Liver (tissue), 9 donors: ENCODE data around the gene MEF2A. TPM values are rescaled to one million over a fixed set of nuclear protein-coding genes. Genes with fewer than 3 reads are reported as not detected.
"Not testable (repeated sequence)": the region's sequence is repeated elsewhere in the genome, so short reads cannot be mapped to it uniquely, and the experiment has no call there.

Experiments
- DNase-seq: peaks from one replicate; pipeline ENCODE4 v3.0.0-alpha.2; 2017; ENCODE audit warnings: low spot score
- H3K27ac ChIP-seq, 2 donors: one replicate each; pipeline ENCODE4 v1.7.0; 2013; ENCODE audit warnings: inconsistent platforms in 2 of 2, low read length in 2 of 2, control low read depth in 1 of 2, low read depth in 1 of 2, mild to moderate bottlenecking in 1 of 2
- H3K27me3 ChIP-seq, 4 donors: one replicate each; pipeline versions ENCODE4 v1.6.1 to v1.7.0; 2013; ENCODE audit warnings: low read length in 3 of 4, inconsistent platforms in 1 of 4, mild to moderate bottlenecking in 1 of 4, moderate library complexity in 1 of 4; ENCODE audit not compliant: control insufficient read depth in 4 of 4, insufficient read depth in 4 of 4
- H3K36me3 ChIP-seq, 4 donors: one replicate each; pipeline versions ENCODE4 v1.6.1 to v1.7.0; 2013; ENCODE audit warnings: low read length in 3 of 4, mild to moderate bottlenecking in 3 of 4, low read depth in 1 of 4, moderate library complexity in 1 of 4; ENCODE audit not compliant: control insufficient read depth in 4 of 4, insufficient read depth in 3 of 4
- H3K4me1 ChIP-seq, 4 donors: one replicate each; pipeline versions ENCODE4 v1.6.1 to v1.7.0; 2013; ENCODE audit warnings: low read length in 3 of 4, mild to moderate bottlenecking in 3 of 4, moderate library complexity in 1 of 4; ENCODE audit not compliant: control insufficient read depth in 4 of 4, insufficient read depth in 4 of 4
- H3K4me3 ChIP-seq, 3 donors: one replicate each; pipeline versions ENCODE4 v1.6.1 to v1.7.0; 2013; ENCODE audit warnings: low read length in 3 of 3, control low read depth in 1 of 3, low read depth in 1 of 3, mild to moderate bottlenecking in 1 of 3
- H3K9ac ChIP-seq, 2 donors: one replicate each; pipeline ENCODE4 v1.7.0; 2013; ENCODE audit warnings: low read length in 2 of 2, mild to moderate bottlenecking in 2 of 2, moderate library complexity in 2 of 2, control low read depth in 1 of 2, low read depth in 1 of 2
- H3K9me3 ChIP-seq, 4 donors: one replicate each; pipeline versions ENCODE4 v1.6.1 to v1.7.0; 2013; ENCODE audit warnings: low read length in 3 of 4; ENCODE audit not compliant: control insufficient read depth in 4 of 4
- EGR1 ChIP-seq, 2 donors: IDR thresholded peaks; 2 replicates each; pipeline ENCODE4 v1.6.1; 2016 to 2018; ENCODE audit warnings: antibody characterized with exemption in 2 of 2, low read depth in 2 of 2
- FOXA1 ChIP-seq: IDR thresholded peaks from 2 replicates; pipeline ENCODE4 v1.6.1; 2016; ENCODE audit warnings: antibody characterized with exemption
- FOXA2 ChIP-seq: IDR thresholded peaks from 2 replicates; pipeline ENCODE4 v1.6.1; 2016; ENCODE audit warnings: antibody characterized with exemption
- GABPA ChIP-seq, 2 donors: IDR thresholded peaks in 1 of 2; conservative IDR thresholded peaks in 1 of 2; 2 replicates each; pipeline ENCODE4 v1.6.1; 2016; ENCODE audit warnings: antibody characterized with exemption in 2 of 2, mild to moderate bottlenecking in 1 of 2, moderate library complexity in 1 of 2
- HNF4A ChIP-seq, 2 donors: conservative IDR thresholded peaks; 2 replicates each; pipeline ENCODE4 v1.6.1; 2016; ENCODE audit warnings: antibody characterized with exemption in 2 of 2, mild to moderate bottlenecking in 2 of 2
- HNF4G ChIP-seq: IDR thresholded peaks from 2 replicates; pipeline ENCODE4 v1.6.1; 2016; ENCODE audit warnings: antibody characterized with exemption
- JUND ChIP-seq, 2 donors: IDR thresholded peaks; 2 replicates each; pipeline ENCODE4 v1.6.1; 2016; ENCODE audit warnings: antibody characterized with exemption in 2 of 2
- NR2F2 ChIP-seq: IDR thresholded peaks from 2 replicates; pipeline ENCODE4 v1.6.1; 2016; ENCODE audit warnings: antibody characterized with exemption
- RXRA ChIP-seq, 2 donors: IDR thresholded peaks; 2 replicates each; pipeline ENCODE4 v1.6.1; 2017 to 2018; ENCODE audit warnings: antibody characterized with exemption in 2 of 2, mild to moderate bottlenecking in 1 of 2
- SP1 ChIP-seq: IDR thresholded peaks from 2 replicates; pipeline ENCODE4 v1.6.1; 2018; ENCODE audit warnings: antibody characterized with exemption, mild to moderate bottlenecking
- TAF1 ChIP-seq: conservative IDR thresholded peaks from 2 replicates; pipeline ENCODE4 v1.6.1; 2016; ENCODE audit warnings: antibody characterized with exemption, mild to moderate bottlenecking
- YY1 ChIP-seq: IDR thresholded peaks from 2 replicates; pipeline ENCODE4 v1.6.1; 2016; ENCODE audit warnings: antibody characterized with exemption, mild to moderate bottlenecking
- ZBTB33 ChIP-seq: IDR thresholded peaks from 2 replicates; pipeline ENCODE4 v1.6.1; 2016; ENCODE audit warnings: antibody characterized with exemption
- WGBS: extraction: QIAGEN DNeasy Blood & Tissue Kit; methylation state at CpG from one replicate; pipeline ENCODE4 v1.1.7; 2013; 5-methylcytosine and 5-hydroxymethylcytosine counted together
- polyA plus RNA-seq, 2 donors: library from polyadenylated mRNA; stranded (reverse) in 1 of 2; unstranded in 1 of 2; fragments of 200-250 nt in 1 of 2; fragments of >200 nt in 1 of 2; fragmentation: Nextera tagmentation in 1 of 2; extraction: Ambion mirVana in 1 of 2; gene quantifications; one replicate each; pipeline versions ENCODE4 v1.2.1 to v1.2.3, GENCODE V29; 2013 to 2015
- total RNA-seq, 2 donors: library from RNA; depleted of rRNA; stranded (reverse); fragments of >200 nt; gene quantifications; one replicate each; pipeline ENCODE4 v1.2.3, GENCODE V29; 2014
- TF ChIP-seq, protein P1 (sequence below): IDR thresholded peaks from 2 replicates; pipeline ENCODE4 v1.6.1; 2016; ENCODE audit warnings: antibody characterized with exemption
- TF ChIP-seq, protein P2 (sequence below): IDR thresholded peaks from 2 replicates; pipeline ENCODE4 v1.6.1; 2016; ENCODE audit warnings: antibody characterized with exemption
- TF ChIP-seq, protein P3 (sequence below): IDR thresholded peaks from 2 replicates; pipeline ENCODE4 v1.6.1; 2016; ENCODE audit warnings: antibody characterized with exemption, mild to moderate bottlenecking
- donor health status: healthy.
- donor health status: healthy.
- donor health status: healthy.
- donor health status: healthy.
- donor health status: healthy.

MEF2A gene
- total and polyA plus RNA-seq, 4 donors, result 8.5 to 45.9 (median 18.2) TPM

- TF ChIP-seq HNF4G (no peak), FOXA2 (no peak)
Measured at GRCh38 chr15:99745370-99746086, 179.7 kb downstream of the MEF2A start (continued).

- H3K27me3 ChIP-seq, result no peaks in the 10 kb centered on the region
- H3K27ac ChIP-seq, result peak overlapping the region; percentile 14 to 51
- peaks cover 0 to 9% (median 4%) of the 10 kb centered on the region in 4 donors for H3K4me1 ChIP-seq
- 29% methylated on average over 6 of the region's 6 CpGs for WGBS
- H3K9ac ChIP-seq, result no peak overlapping the region
- H3K9me3 ChIP-seq, result no peaks in the 10 kb centered on the region
- H3K36me3 ChIP-seq, result no peaks in the 10 kb centered on the region
- DNase-seq, result no peak
- no peak overlapping the region for H3K4me3 ChIP-seq
- TF ChIP-seq, protein P1, sequence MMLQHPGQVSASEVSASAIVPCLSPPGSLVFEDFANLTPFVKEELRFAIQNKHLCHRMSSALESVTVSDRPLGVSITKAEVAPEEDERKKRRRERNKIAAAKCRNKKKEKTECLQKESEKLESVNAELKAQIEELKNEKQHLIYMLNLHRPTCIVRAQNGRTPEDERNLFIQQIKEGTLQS, result no peak
- TF ChIP-seq HNF4A (conservative IDR thresholded peaks at IDR 0.05) (peak; percentile 30 to 33), GABPA (IDR thresholded peaks at IDR 0.05 in 1 of 2, conservative IDR thresholded peaks at IDR 0.05 in 1 of 2) (no peak), ZBTB33 (peak; percentile 15), FOXA2 (no peak), EGR1 (IDR thresholded peaks at IDR 0.05; ENCODE audit: low read depth in 2 of 2) (no peak), HNF4G (no peak), RXRA (IDR thresholded peaks at IDR 0.05) (peak; percentile 41 to 44), NR2F2 (no peak), YY1 (peak; percentile 35), JUND (IDR thresholded peaks at IDR 0.05) (peak in 1 of 2 donors; percentile 35), FOXA1 (no peak), SP1 (peak; percentile 27), TAF1 (no peak)
- TF ChIP-seq, protein P2, sequence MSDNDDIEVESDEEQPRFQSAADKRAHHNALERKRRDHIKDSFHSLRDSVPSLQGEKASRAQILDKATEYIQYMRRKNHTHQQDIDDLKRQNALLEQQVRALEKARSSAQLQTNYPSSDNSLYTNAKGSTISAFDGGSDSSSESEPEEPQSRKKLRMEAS, result peak; percentile 19
- TF ChIP-seq, protein P3, sequence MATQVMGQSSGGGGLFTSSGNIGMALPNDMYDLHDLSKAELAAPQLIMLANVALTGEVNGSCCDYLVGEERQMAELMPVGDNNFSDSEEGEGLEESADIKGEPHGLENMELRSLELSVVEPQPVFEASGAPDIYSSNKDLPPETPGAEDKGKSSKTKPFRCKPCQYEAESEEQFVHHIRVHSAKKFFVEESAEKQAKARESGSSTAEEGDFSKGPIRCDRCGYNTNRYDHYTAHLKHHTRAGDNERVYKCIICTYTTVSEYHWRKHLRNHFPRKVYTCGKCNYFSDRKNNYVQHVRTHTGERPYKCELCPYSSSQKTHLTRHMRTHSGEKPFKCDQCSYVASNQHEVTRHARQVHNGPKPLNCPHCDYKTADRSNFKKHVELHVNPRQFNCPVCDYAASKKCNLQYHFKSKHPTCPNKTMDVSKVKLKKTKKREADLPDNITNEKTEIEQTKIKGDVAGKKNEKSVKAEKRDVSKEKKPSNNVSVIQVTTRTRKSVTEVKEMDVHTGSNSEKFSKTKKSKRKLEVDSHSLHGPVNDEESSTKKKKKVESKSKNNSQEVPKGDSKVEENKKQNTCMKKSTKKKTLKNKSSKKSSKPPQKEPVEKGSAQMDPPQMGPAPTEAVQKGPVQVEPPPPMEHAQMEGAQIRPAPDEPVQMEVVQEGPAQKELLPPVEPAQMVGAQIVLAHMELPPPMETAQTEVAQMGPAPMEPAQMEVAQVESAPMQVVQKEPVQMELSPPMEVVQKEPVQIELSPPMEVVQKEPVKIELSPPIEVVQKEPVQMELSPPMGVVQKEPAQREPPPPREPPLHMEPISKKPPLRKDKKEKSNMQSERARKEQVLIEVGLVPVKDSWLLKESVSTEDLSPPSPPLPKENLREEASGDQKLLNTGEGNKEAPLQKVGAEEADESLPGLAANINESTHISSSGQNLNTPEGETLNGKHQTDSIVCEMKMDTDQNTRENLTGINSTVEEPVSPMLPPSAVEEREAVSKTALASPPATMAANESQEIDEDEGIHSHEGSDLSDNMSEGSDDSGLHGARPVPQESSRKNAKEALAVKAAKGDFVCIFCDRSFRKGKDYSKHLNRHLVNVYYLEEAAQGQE, result no peak
Measured at GRCh38 chr15:99749386-99749785, 183.6 kb downstream of the MEF2A start.

DNA sequence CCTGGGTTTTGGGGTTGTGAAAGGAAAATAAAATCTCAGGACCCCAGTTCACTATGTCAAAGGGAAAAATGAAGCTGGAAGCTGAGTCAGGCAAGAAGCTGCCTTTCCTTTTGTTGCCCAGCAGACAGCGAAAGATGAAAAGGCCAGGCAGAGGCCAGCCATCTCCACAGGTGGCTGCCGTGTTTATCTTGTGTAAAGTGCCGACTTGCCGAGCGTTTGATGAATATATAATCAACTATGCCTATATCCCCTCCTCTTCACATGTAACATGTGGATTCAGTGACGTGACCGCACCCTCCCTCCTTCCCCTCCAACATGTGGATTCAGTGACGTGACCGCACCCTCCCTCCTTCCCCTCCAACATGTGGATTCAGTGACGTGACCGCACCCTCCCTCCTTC lies 184.5 kb downstream of the MEF2A start:
- 95% methylated on average over 11 of the region's 11 CpGs for WGBS
- not testable (repeated sequence) for H3K4me3 ChIP-seq, H3K9me3 ChIP-seq, H3K27ac ChIP-seq, H3K36me3 ChIP-seq, H3K27me3 ChIP-seq, H3K4me1 ChIP-seq, DNase-seq, H3K9ac ChIP-seq
